Osteoblast (primary cell): ENCODE results near the gene POPDC2. TPM values are rescaled to one million over a fixed set of nuclear protein-coding genes. Genes with fewer than 3 reads are reported as not detected.

Source experiments
- DNase-seq: peaks from one replicate; pipeline ENCODE4 v3.0.0; 2011; ENCODE audit warnings: low spot score, mixed read lengths; ENCODE audit not compliant: insufficient read length; ENCODE audit errors: missing footprints
- H2AFZ ChIP-seq: 2 replicates; pipeline ENCODE4 v1.6.0; 2011; ENCODE audit warnings: mild to moderate bottlenecking, low read length
- H3K27ac ChIP-seq: 2 replicates; pipeline ENCODE4 v1.5.1; 2011; ENCODE audit warnings: mild to moderate bottlenecking, low read depth, low read length, moderate library complexity
- H3K27me3 ChIP-seq: 2 replicates; pipeline ENCODE4 v1.6.0; 2012; ENCODE audit warnings: mild to moderate bottlenecking, control low read depth, inconsistent platforms, low read length, moderate library complexity; ENCODE audit not compliant: insufficient read depth
- H3K36me3 ChIP-seq: 2 replicates; pipeline ENCODE4 v1.5.1; 2011; ENCODE audit warnings: mild to moderate bottlenecking, low read length, control low read depth, moderate library complexity; ENCODE audit not compliant: insufficient read depth
- H3K4me1 ChIP-seq: 2 replicates; pipeline ENCODE4 v1.5.1; 2011; ENCODE audit warnings: mild to moderate bottlenecking, low read length, control low read depth, moderate library complexity; ENCODE audit not compliant: insufficient read depth
- H3K4me2 ChIP-seq: 2 replicates; pipeline ENCODE4 v1.6.0; 2011; ENCODE audit warnings: mild to moderate bottlenecking, low read length; ENCODE audit not compliant: insufficient read depth
- H3K4me3 ChIP-seq: fragments of 200-600 bp; sonication (generic); 3 replicates; pipeline ENCODE4 v1.5.1; 2012; ENCODE audit warnings: mild to moderate bottlenecking, low read length, inconsistent platforms; ENCODE audit not compliant: insufficient read depth
- H3K79me2 ChIP-seq: 2 replicates; pipeline ENCODE4 v1.6.0; 2012; ENCODE audit warnings: mild to moderate bottlenecking, low read length, control low read depth, inconsistent platforms; ENCODE audit not compliant: insufficient read depth
- H3K9me3 ChIP-seq: 2 replicates; pipeline ENCODE4 v1.5.1; 2011; ENCODE audit warnings: low read depth, low read length, control low read depth
- H4K20me1 ChIP-seq: 2 replicates; pipeline ENCODE4 v1.6.0; 2012; ENCODE audit warnings: mild to moderate bottlenecking, low read length, control low read depth; ENCODE audit not compliant: insufficient read depth
- CTCF ChIP-seq: IDR thresholded peaks from 2 replicates; pipeline ENCODE4 v1.5.1; 2011; ENCODE audit warnings: mild to moderate bottlenecking, low read depth, low read length, moderate library complexity; ENCODE audit errors: extremely low read depth
- total RNA-seq: library from RNA; depleted of rRNA; stranded (reverse); fragments of >200 nt; gene quantifications from 2 replicates; pipeline ENCODE4 v1.2.3, GENCODE V29; 2012

POPDC2 gene
- total RNA-seq, 1 donor: 1.1 TPM

DNA sequence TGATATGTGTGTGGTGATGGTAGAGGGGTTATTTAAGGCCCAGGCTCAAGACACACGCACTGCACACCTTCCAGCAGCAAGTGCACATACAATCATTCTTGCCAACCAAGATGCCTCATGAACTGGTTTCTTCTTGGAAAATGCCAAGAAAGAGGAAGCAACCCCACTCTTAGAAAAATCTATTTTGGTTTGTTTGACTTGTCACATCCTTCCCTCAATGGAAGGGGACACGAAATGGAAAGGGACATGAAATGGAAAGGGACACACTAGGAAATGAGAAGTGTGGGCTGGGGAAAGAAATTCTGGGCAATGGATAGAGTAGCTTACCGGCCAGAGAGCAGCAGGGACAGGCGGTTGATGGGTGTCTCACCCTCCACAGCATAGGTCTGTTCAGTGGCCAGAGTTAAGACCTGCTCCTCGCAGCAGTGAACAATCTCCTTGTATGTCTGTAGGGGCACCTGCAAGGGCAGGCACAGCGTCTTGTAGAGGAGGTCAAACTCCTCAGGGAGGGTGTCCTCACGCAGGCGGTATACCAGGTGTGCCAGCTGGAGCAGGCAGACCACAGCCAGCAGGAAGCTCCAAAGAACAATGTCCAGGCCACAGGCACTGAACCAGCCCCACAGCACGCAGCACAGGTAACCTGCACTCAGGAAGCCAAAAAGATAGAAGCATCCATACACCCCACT is 640 bp downstream of the POPDC2 start:
- Histone ChIP-seq H3K9me3 (no peaks in the 10 kb centered on the region), H3K4me1 (peaks cover 37% of the 10 kb centered on the region), H3K4me2 (no peak overlapping the region)

DNA sequence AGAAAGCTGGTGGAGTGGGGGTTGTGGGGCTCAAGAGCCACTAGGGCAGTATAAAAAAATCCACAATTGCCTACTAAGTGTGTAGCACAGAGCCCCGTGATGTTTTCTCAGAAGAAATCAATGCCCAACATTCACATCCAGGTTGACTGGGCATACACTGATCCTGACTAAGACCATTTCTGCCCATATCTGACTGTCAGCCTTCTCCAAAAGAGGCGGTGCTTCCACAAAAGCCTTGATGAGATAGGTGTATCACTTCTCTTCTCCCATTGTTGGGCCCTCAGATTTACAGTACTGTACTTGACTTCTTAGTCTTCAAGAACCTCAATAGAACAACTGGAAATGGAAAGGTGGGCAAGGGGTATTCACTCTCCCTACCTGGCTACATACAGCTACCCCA is 1.4 kb downstream of the POPDC2 start:
- Histone ChIP-seq H3K9me3 (no peaks in the 10 kb centered on the region), H3K4me3 (no peak overlapping the region), H3K36me3 (no peaks in the 10 kb centered on the region), H3K4me2 (no peak overlapping the region), H2AFZ (no peak overlapping the region), H3K4me1 (peaks cover 30% of the 10 kb centered on the region), H3K27me3 (no peaks in the 10 kb centered on the region), H3K27ac (no peak overlapping the region), H4K20me1 (no peaks in the 10 kb centered on the region), H3K79me2 (no peaks in the 10 kb centered on the region)
- no peak for TF ChIP-seq CTCF
- no peak for DNase-seq

More for the DNA sequence above, 640 bp downstream of the POPDC2 start:
- H3K36me3 ChIP-seq: no peaks in the 10 kb centered on the region
- no peak overlapping the region for H2AFZ ChIP-seq
- no peak for DNase-seq
- H3K79me2 ChIP-seq: no peaks in the 10 kb centered on the region
- H4K20me1 ChIP-seq: no peaks in the 10 kb centered on the region
- no peak overlapping the region for H3K4me3 ChIP-seq
- H3K27me3 ChIP-seq: no peaks in the 10 kb centered on the region
- no peak overlapping the region for H3K27ac ChIP-seq
- no peak for TF ChIP-seq CTCF

DNA sequence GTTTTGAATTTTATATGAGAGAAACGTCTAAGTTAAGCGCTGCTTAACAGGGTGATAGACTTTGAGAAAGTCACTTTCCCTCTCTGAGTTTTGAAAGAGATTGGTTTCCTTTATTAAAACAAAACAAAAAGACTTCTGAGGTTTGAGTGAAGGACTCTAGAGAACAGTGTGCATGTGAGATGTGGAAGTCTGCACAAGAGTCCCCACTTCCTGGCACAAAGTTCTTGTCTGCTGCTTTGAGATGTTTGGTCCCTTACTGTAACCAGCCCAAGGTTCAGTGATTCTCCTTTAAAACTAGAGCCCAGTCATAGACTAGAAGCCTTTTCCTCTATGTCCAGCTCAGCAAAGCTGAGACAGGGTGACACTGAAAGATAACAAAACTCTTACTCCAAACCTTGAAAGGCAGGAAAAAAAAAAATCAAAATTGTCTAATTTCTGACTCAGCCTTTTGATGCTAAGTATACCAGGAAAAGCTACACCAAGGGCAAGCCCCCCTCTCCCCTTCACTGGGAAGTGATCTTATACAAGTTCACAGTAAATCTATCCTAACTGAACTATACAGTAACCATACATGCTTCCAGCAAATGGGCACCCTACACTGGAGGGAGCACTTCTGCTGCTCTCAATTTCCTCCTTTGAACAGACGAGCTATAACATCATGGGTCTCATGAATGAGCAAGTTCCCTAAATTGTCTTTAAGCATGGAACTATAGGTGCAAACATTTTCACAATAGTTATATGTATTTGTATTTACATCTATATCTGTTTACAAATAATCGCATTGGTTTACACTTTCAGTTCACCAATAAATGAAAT is 2.3 kb downstream of the POPDC2 start:
- DNase-seq: no peak
- H3K36me3 ChIP-seq: no peaks in the 10 kb centered on the region
- TF ChIP-seq CTCF: no peak
- no peak overlapping the region for H3K27ac ChIP-seq
- H3K4me1 ChIP-seq: peaks cover 22% of the 10 kb centered on the region
- H3K9me3 ChIP-seq: no peaks in the 10 kb centered on the region
- no peaks in the 10 kb centered on the region for H3K27me3 ChIP-seq
- H2AFZ ChIP-seq: no peak overlapping the region
- no peaks in the 10 kb centered on the region for H3K79me2 ChIP-seq
- no peaks in the 10 kb centered on the region for H4K20me1 ChIP-seq
- no peak overlapping the region for H3K4me3 ChIP-seq
- no peak overlapping the region for H3K4me2 ChIP-seq

- no peak for DNase-seq
- Histone ChIP-seq H3K4me2 (no peak overlapping the region), H4K20me1 (no peaks in the 10 kb centered on the region), H3K4me3 (no peak overlapping the region), H3K4me1 (no peaks in the 10 kb centered on the region), H3K79me2 (no peaks in the 10 kb centered on the region), H3K27me3 (no peaks in the 10 kb centered on the region), H2AFZ (no peak overlapping the region), H3K27ac (no peak overlapping the region), H3K36me3 (no peaks in the 10 kb centered on the region), H3K9me3 (no peaks in the 10 kb centered on the region)
- TF ChIP-seq CTCF: no peak
These were observed 6.5 kb downstream of the POPDC2 start for GRCh38 chr3:119653876-119654275.
